Peyer's patch (tissue), 4 donors: Measurements from ENCODE around the gene INPP5F.

Source experiments
- CTCF ChIP-seq, 6 experiments: fragments of 450-650 bp in 4 of 6; fragments of 200-600 bp in 2 of 6; sonication (generic) in 1 of 6; IDR thresholded peaks; one replicate each; pipeline ENCODE4 v1.5.1; 2017 to 2019; ENCODE audit warnings: antibody characterized with exemption in 6 of 6, mild to moderate bottlenecking in 3 of 6, moderate library complexity in 1 of 6
- POLR2A ChIP-seq, 2 donors: fragments of 450-650 bp; IDR thresholded peaks; one replicate each; pipeline ENCODE4 v1.5.1; 2017; ENCODE audit warnings: antibody characterized with exemption in 2 of 2, mild to moderate bottlenecking in 2 of 2, moderate library complexity in 2 of 2

- TF ChIP-seq POLR2A (IDR thresholded peaks at IDR 0.05) (no peak), CTCF (IDR thresholded peaks at IDR 0.05) (no peak)
Observed at GRCh38 chr10:119761106-119761505, 35.3 kb downstream of the INPP5F start.
